Activated T-cell treated with anti-CD3 and anti-CD28 coated beads, Interleukin-2, amount 50 U/mL, for 24 hours (primary cell): ENCODE results near the gene BTBD9.
"Not testable (repeated sequence)": the region's sequence is repeated elsewhere in the genome, so short reads cannot be mapped to it uniquely, and the experiment has no call there.

Source experiments
- DNase-seq: peaks from one replicate; pipeline ENCODE4 v3.0.0-alpha.2; 2020
- H3K27ac Mint-ChIP-seq: 2 replicates; pipeline ENCODE4 v1.8.0; 2020; ENCODE audit warnings: mild to moderate bottlenecking, mixed read lengths
- H3K27me3 Mint-ChIP-seq: 2 replicates; pipeline ENCODE4 v1.8.0; 2020; ENCODE audit warnings: mixed read lengths
- H3K36me3 Mint-ChIP-seq: 2 replicates; pipeline ENCODE4 v1.8.0; 2020; ENCODE audit warnings: low read depth, mixed read lengths
- H3K4me1 Mint-ChIP-seq: 2 replicates; pipeline ENCODE4 v1.8.0; 2020; ENCODE audit warnings: low read depth, mixed read lengths
- H3K4me3 Mint-ChIP-seq: 2 replicates; pipeline ENCODE4 v1.8.0; 2020; ENCODE audit warnings: mild to moderate bottlenecking, moderate library complexity, mixed read lengths
- H3K9me3 Mint-ChIP-seq: 2 replicates; pipeline ENCODE4 v1.8.0; 2020; ENCODE audit warnings: mixed read lengths

BTBD9 gene

DNA sequence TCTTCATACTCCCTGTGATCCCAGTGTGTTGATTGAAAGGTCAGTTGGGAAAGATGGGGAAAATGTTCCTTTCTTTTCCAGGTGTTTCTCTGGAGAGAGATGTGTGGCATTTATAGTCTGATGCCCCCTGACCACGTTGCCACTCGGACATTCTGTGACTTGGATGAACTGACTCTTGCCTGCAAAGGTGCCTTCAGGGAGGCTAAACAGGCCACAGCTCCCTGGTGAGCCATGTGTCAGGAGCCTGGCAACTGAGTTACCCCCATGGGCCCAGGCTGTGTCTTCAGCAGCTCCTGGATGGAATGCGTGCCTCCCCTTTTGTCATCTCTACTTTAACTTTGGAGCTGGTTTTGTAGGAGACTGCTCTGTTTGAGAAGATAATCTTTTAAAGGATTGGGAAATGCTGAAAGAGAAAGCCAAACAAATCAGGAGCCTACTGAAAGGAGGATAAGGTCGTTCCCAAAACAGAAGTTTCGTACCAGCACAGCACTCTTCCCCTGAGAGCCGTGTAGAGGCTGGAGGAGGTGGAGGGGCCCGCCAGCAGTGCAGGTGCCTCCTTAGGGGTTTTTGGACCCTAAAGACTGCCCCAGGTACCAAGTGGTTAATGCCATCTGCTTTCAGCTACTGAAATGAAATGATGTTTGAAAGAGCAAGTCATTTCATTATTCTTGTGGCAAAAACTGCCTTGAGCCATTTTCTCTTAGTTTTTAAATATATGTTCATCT is 497.4 kb downstream of the BTBD9 start:
- Mint-ChIP-seq H3K36me3 (peaks cover 23% of the 10 kb centered on the region), H3K27me3 (no peaks in the 10 kb centered on the region), H3K4me1 (peaks cover 5% of the 10 kb centered on the region), H3K27ac (peak overlapping the region; percentile 2), H3K4me3 (no peak overlapping the region), H3K9me3 (no peaks in the 10 kb centered on the region)
- no peak for DNase-seq

DNA sequence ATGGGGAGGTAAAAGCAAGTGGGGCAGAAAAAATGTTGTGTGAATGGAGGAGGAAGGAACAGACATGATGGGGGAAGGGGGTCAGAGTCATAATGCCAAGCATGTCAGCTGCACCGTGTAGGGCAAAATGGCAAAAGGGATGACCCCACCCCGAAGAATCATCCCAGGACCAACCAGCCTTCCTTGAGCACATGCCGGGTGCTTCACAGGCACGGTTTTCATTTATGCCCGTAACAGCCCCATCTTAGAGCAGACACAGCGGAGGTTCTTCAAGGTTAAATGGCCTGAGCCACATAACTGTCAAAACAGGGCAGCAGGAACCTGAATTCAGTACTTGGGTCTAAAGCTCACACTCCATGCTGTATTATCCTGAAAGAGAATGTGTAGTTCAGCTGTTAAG is 498.0 kb downstream of the BTBD9 start:
- H3K27me3 Mint-ChIP-seq: no peaks in the 10 kb centered on the region
- DNase-seq: no peak
- H3K4me3 Mint-ChIP-seq: no peak overlapping the region
- no peaks in the 10 kb centered on the region for H3K9me3 Mint-ChIP-seq
- peaks cover 8% of the 10 kb centered on the region for H3K4me1 Mint-ChIP-seq
- peaks cover 24% of the 10 kb centered on the region for H3K36me3 Mint-ChIP-seq
- H3K27ac Mint-ChIP-seq: no peak overlapping the region

DNA sequence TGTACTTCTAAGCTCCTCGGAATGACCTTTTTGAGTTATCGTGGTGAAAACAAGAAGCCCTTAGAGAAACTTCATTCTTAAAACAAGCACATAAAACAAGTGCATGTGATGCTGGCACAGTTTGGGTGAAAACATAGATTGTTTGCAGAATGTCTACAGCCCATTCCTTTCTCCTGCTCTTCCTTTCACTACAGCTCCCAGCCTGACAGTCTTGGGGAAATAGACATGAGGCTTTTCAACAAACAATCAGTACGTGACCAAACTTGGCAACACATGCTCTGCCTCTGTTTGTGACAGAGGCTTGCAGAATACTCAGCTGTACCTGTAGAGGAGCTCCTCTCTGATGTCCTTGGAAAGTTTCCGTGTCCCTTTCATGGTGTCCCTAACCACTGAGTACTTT is 498.6 kb downstream of the BTBD9 start:
- Mint-ChIP-seq H3K4me1 (peaks cover 10% of the 10 kb centered on the region), H3K27me3 (no peaks in the 10 kb centered on the region), H3K27ac (no peak overlapping the region), H3K4me3 (no peak overlapping the region), H3K36me3 (peaks cover 25% of the 10 kb centered on the region), H3K9me3 (no peaks in the 10 kb centered on the region)
- no peak for DNase-seq

DNA sequence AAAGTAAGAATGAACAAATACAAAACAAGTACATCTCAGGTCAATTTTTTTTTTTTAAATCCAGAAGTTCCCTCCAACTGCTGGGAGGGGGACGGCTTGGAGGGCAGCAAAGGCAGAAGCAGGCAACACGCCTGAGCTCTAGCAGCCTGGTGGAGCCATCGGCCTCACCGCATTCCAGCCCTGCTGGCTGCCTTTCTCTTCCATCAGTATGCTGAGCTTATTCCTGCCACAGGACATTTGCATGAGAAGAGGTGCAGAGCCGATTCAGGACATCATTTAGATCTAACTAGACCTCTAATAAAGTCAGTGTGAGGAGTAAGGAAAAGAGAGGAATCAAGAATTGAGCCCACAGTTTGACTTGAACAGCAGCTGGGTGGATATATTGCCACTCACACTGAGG is 501.4 kb downstream of the BTBD9 start:
- no peak for DNase-seq
- peaks cover 32% of the 10 kb centered on the region for H3K36me3 Mint-ChIP-seq
- no peak overlapping the region for H3K27ac Mint-ChIP-seq
- no peaks in the 10 kb centered on the region for H3K9me3 Mint-ChIP-seq
- no peak overlapping the region for H3K4me3 Mint-ChIP-seq
- no peaks in the 10 kb centered on the region for H3K27me3 Mint-ChIP-seq
- H3K4me1 Mint-ChIP-seq: peaks cover 19% of the 10 kb centered on the region

DNA sequence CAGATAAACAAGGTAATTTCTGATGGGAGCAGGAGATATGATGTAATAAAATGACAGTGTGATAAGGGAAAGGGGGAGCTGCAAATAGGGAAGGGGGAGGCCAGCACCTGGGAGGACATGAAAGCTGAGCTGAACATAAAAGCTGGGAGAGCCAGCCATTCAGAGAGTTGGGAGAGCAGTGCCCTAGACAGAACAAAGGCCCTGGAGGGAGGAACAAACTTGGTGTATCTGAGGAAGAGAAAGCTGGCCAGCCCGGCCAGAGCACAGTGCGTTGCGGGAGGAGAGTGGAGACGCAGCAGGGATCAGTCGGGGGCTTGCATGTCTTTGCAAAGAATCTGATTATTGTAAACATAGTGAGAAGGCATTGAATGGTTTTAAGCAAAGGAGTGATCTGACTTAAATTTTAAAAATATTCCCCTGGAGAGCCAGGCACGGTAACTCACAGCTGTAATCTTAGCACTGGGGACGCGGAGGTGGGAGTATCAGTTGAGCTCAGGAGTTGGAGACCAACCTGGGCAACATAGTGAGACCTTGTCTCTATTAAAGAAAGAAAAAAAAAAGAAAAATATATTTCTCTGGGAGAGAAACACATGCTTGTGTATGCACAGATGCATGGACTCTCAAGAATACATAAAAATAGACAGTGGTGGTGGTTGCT is 502.0 kb downstream of the BTBD9 start:
- DNase-seq: no peak
- no peaks in the 10 kb centered on the region for H3K27me3 Mint-ChIP-seq
- H3K9me3 Mint-ChIP-seq: no peaks in the 10 kb centered on the region
- H3K4me3 Mint-ChIP-seq: no peak overlapping the region
- H3K27ac Mint-ChIP-seq: no peak overlapping the region
- peaks cover 38% of the 10 kb centered on the region for H3K36me3 Mint-ChIP-seq
- H3K4me1 Mint-ChIP-seq: peaks cover 23% of the 10 kb centered on the region

DNA sequence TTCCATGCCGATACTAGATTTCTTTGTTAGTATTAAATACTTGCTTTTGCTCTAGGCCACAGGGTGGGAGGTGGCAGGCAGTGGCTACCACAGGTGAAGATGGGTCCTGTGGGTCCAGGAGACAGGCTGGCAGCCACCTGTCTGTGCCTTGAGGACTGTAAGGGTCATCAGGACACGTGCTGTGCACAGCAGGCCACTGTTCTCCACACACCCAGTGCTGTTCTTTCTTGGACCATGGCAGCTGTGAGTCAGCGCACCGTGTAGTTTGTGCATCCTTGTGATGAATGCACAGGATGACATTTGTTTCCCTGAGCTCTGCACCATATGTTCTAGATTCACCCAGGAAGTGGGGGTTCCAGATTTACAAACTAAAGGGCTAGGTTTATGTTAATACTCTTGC is 503.2 kb downstream of the BTBD9 start:
- peaks cover 35% of the 10 kb centered on the region for H3K4me1 Mint-ChIP-seq
- no peak for DNase-seq
- no peaks in the 10 kb centered on the region for H3K9me3 Mint-ChIP-seq
- H3K4me3 Mint-ChIP-seq: no peak overlapping the region
- peak overlapping the region; percentile 9 for H3K27ac Mint-ChIP-seq
- peaks cover 45% of the 10 kb centered on the region for H3K36me3 Mint-ChIP-seq
- H3K27me3 Mint-ChIP-seq: no peaks in the 10 kb centered on the region

DNA sequence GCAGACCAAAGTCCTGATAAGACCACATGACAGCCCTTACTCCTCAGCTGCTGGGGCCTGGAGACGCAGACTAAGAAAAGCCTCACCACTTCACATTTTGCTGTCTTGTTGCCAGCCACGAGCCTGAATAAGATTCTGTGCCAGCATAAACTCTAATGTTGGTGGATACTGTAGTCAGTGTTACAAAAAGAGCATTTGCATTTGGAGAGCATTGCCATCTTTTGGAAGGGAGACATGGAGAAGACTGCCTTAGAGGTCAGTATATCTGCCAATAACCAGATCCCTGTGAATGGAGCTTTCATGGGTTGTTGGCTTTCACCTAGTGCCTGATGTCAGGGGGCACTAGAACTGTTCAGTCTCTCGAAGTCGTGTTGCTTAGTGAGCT is 505.0 kb downstream of the BTBD9 start:
- H3K4me1 Mint-ChIP-seq: peaks cover 52% of the 10 kb centered on the region
- H3K4me3 Mint-ChIP-seq: no peak overlapping the region
- no peaks in the 10 kb centered on the region for H3K27me3 Mint-ChIP-seq
- peaks cover 49% of the 10 kb centered on the region for H3K36me3 Mint-ChIP-seq
- no peak overlapping the region for H3K27ac Mint-ChIP-seq
- H3K9me3 Mint-ChIP-seq: no peaks in the 10 kb centered on the region
- DNase-seq: no peak

DNA sequence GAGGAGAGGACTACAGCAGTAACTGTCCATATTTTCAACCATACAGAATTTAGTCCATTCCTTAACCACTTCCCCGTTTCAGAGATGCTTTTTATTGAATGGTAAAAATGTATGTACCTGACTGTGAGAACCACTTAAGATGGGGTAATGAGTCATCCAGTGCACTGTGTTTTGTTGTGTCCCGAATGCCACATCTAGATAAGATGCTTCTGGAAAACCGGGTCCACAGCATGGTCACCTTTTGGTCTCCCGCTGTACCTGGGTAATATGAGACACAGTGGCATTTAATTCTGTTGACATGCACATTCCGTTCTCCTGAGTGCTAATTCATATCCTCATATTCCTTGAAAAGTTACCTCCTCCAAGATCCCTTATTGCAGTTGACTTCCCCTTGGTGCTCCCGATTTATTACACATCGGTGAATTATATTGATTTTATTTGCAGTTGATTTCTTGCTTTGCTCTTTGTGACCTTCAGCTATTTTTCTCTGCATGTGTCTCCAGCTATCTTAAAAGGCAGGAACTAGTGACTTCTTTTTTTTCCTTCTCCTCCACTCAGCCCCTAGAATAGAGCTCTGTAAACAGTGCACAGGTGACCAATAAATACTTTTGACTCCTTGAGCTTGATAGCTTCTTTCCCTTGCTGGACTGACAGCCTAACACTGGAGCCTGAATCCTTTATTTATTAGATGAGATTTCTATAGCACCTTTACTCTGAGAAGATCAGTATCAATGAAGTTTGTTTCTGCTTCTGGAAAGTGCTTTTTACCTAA is 505.6 kb downstream of the BTBD9 start:
- DNase-seq: no peak
- Mint-ChIP-seq H3K4me3 (no peak overlapping the region), H3K27me3 (no peaks in the 10 kb centered on the region), H3K9me3 (no peaks in the 10 kb centered on the region), H3K36me3 (peaks cover 50% of the 10 kb centered on the region), H3K4me1 (peaks cover 58% of the 10 kb centered on the region), H3K27ac (no peak overlapping the region)

DNA sequence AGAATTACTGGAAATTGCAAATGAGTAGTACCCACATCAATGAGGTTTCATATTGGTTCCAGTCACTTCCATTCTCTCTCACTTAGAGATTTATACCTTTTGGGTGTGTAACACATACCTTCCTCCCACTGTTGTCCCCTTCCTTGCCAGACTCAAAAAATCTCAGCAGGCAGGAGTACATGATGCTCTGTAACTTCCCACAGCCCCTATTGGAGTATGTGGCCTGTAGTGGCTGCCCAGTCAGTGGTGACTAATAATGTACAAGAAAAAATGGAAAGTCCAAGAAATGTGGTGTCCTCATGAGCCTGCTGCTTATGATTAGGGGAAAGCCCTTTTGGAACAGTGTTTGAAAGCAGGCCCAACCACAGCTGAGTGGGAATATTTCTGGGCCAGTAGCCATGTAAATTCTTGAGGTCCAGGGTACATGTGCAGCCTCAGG is 508.2 kb downstream of the BTBD9 start:
- Mint-ChIP-seq H3K4me3 (peak overlapping the region; percentile 26), H3K36me3 (peaks cover 63% of the 10 kb centered on the region), H3K27ac (peak overlapping the region; percentile 93), H3K9me3 (no peaks in the 10 kb centered on the region), H3K4me1 (peaks cover 65% of the 10 kb centered on the region), H3K27me3 (no peaks in the 10 kb centered on the region)
- DNase-seq: no peak

DNA sequence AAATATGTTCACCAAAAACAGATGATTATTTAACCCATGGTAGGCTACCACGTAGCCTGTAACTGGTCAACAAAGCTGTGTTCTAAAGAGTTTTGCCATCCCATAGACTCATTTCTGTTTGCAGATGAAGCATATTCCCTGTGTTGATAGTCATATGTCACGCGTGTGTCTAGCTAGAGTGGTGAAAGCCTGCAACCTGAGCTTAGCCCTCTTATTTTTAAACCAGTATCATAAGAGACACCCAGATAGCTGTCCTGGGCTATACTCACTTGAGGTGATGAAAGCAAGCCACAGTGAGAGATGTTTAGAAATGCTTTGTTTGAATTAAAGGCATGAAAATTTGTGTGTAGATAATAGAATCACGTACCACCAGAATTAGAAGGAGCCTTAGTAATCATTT is 512.4 kb downstream of the BTBD9 start:
- no peak overlapping the region for H3K27ac Mint-ChIP-seq
- H3K4me3 Mint-ChIP-seq: no peak overlapping the region
- H3K9me3 Mint-ChIP-seq: peaks cover 3% of the 10 kb centered on the region
- no peaks in the 10 kb centered on the region for H3K27me3 Mint-ChIP-seq
- no peak for DNase-seq
- peaks cover 66% of the 10 kb centered on the region for H3K36me3 Mint-ChIP-seq
- H3K4me1 Mint-ChIP-seq: peaks cover 44% of the 10 kb centered on the region

DNA sequence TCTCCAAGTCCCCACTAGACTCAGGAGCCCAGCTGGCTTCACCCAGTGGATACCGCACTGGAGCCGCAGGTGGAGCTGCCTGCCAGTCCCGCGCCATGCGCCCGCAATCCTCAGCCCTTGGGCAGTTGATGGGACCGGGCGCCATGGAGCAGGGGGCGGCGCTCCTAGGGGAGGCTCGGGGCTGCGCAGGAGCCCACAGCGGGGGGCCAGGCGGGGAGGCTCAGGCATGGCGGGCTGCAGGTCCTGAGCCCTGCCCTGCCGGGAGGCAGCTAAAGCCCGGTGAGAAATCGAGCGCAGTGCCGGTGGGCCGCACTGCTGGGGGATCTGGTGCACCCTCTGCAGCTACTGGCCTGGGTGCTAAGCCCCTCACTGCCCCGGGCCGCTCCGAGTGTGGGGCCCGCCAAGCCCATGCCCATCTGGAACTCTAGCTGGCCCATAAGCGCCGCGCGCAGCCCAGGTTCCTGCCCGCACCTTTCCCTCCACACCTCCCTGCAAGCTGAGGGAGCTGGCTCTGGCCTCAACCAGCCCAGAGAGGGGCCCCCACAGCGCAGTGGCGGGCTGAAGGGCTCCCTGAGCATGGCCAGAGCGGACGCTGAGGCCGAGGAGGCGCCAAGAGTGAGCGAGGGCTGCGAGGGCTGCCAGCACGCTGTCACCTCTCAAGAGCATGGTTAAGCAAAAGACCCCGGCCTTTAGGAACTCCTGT is 515.4 kb downstream of the BTBD9 start:
- DNase-seq, H3K27ac Mint-ChIP-seq, H3K4me3 Mint-ChIP-seq, H3K9me3 Mint-ChIP-seq, H3K27me3 Mint-ChIP-seq: not testable (repeated sequence)
- Mint-ChIP-seq H3K36me3 (peaks cover 75% of the 10 kb centered on the region), H3K4me1 (peaks cover 17% of the 10 kb centered on the region)

DNA sequence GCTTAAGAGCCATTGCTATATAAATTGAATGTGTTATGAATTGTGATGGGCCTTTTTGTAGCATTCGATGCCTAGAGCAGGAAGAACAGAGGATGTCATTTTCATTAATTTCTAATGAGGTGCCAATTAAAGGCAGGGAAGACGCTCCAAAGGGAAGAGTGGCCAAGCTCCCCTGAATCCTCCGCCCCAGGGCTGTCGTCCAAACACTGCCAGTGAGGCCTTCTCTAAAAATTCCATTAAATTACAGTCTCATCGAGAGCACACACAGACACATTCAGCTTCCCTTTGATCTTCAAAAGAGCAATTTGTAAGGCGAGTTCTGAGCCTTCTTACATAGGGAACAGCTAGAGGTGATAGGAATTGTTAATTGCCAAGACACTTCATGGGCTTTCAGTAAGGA is 520.2 kb downstream of the BTBD9 start:
- DNase-seq: no peak
- H3K27ac Mint-ChIP-seq: no peak overlapping the region
- H3K4me3 Mint-ChIP-seq: no peak overlapping the region
- peaks cover 76% of the 10 kb centered on the region for H3K36me3 Mint-ChIP-seq
- no peaks in the 10 kb centered on the region for H3K9me3 Mint-ChIP-seq
- H3K27me3 Mint-ChIP-seq: no peaks in the 10 kb centered on the region
- peaks cover 6% of the 10 kb centered on the region for H3K4me1 Mint-ChIP-seq

DNA sequence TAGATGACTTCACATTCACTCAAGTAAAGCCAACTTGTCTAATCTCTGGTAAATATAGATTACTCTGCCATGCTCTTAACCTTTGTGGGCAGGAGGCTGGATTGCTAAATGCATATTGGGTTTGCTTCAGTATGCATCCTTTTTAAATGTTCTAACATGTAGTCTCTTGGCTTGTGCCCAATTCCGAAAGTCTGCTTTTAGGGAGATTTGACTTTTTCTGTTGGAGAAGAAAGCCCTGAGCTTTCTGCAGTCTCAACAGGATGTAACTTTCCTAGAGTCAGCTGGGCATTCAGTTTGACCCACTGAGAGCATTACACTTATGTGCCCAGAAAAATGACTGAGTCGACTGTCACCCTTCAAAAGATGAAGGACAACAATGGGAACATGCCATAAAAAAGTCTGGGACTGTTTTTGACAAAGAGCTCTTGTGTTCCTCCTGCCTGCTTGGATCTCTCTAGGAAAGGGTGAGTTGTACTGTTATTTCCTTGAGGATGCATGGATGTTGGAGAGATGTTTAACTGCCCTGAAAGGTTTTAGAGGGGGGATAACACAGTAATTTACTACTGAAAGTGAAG is 520.9 kb downstream of the BTBD9 start:
- H3K27me3 Mint-ChIP-seq: no peaks in the 10 kb centered on the region
- peaks cover 9% of the 10 kb centered on the region for H3K4me1 Mint-ChIP-seq
- H3K4me3 Mint-ChIP-seq: no peak overlapping the region
- peaks cover 75% of the 10 kb centered on the region for H3K36me3 Mint-ChIP-seq
- no peaks in the 10 kb centered on the region for H3K9me3 Mint-ChIP-seq
- DNase-seq: no peak
- H3K27ac Mint-ChIP-seq: peak overlapping the region; percentile 10
